Gastroesophageal sphincter (tissue), 4 donors: ENCODE results near the gene NR4A2. TPM values are rescaled to one million over a fixed set of nuclear protein-coding genes. Genes with fewer than 3 reads are reported as not detected.

Source experiments
- ATAC-seq: fragments of 150-250 bp; one replicate; pipeline ENCODE4 v1.9.1; 2016; ENCODE audit warnings: mild to moderate bottlenecking, moderate library complexity
- H3K27ac ChIP-seq, 4 donors: fragments of 200-600 bp; sonication (generic) in 3 of 4; 1 replicate in 3 of 4; 2 replicates in 1 of 4; pipeline ENCODE4 v1.5.1; 2016 to 2019
- H3K27me3 ChIP-seq: fragments of 200-600 bp; sonication (generic); one replicate; pipeline ENCODE4 v1.5.1; 2019
- H3K36me3 ChIP-seq, 2 donors: fragments of 200-600 bp; sonication (generic); one replicate each; pipeline ENCODE4 v1.5.1; 2019; ENCODE audit warnings: control low read depth in 1 of 2
- H3K4me1 ChIP-seq, 3 donors: fragments of 200-600 bp; sonication (generic); 1 replicate in 2 of 3; 2 replicates in 1 of 3; pipeline ENCODE4 v1.5.1; 2016 to 2019; ENCODE audit warnings: control low read depth in 2 of 3
- H3K4me3 ChIP-seq, 2 donors: fragments of 200-600 bp; sonication (generic); one replicate each; pipeline ENCODE4 v1.5.1; 2019; ENCODE audit warnings: mild to moderate bottlenecking in 1 of 2, moderate library complexity in 1 of 2
- H3K9me3 ChIP-seq, 3 donors: fragments of 200-600 bp; sonication (generic); one replicate each; pipeline ENCODE4 v1.5.1; 2017 to 2019; ENCODE audit warnings: control low read depth in 2 of 3
- CTCF ChIP-seq, 4 experiments: fragments of 200-600 bp in 2 of 4; fragments of 450-650 bp in 2 of 4; sonication (generic) in 1 of 4; IDR thresholded peaks; one replicate each; pipeline ENCODE4 v1.5.1; 2017 to 2019; ENCODE audit warnings: antibody characterized with exemption in 4 of 4, mild to moderate bottlenecking in 2 of 4, moderate library complexity in 2 of 4
- EP300 ChIP-seq: sonication (generic); formaldehyde crosslinking; IDR thresholded peaks from one replicate; pipeline ENCODE4 v1.6.1; 2017; ENCODE audit warnings: antibody characterized with exemption, mild to moderate bottlenecking
- POLR2A ChIP-seq, 2 donors: fragments of 450-650 bp; IDR thresholded peaks; one replicate each; pipeline ENCODE4 v1.6.1; 2017; ENCODE audit warnings: antibody characterized with exemption in 2 of 2, mild to moderate bottlenecking in 2 of 2, moderate library complexity in 1 of 2
- POLR2AphosphoS5 ChIP-seq: sonication (generic); formaldehyde crosslinking; IDR thresholded peaks from one replicate; pipeline ENCODE4 v1.6.1; 2017; ENCODE audit warnings: antibody characterized with exemption
- WGBS, 2 donors: methylation state at CpG; one replicate each; pipeline ENCODE4 v1.1.5; 2018; ENCODE audit warnings: low coverage in 1 of 2; 5-methylcytosine and 5-hydroxymethylcytosine counted together
- total RNA-seq, 4 donors: library from RNA; depleted of rRNA; stranded (reverse); fragments of >200 nt; gene quantifications; one replicate each; pipeline ENCODE4 v1.1.0, GENCODE V29; 2016

Gene NR4A2
- total RNA-seq, 4 donors from 2014 or later = 1.3 to 7.3 (median 1.8) TPM

- no peak for ATAC-seq
- Histone ChIP-seq H3K27me3 (no peaks in the 10 kb centered on the region), H3K4me1 (peaks cover 3 to 48% (median 9%) of the 10 kb centered on the region in 3 donors), H3K4me3 (no peak overlapping the region), H3K9me3 (no peaks in the 10 kb centered on the region), H3K27ac (peak overlapping the region; percentile 92 to 100 (median 98)), H3K36me3 (no peaks in the 10 kb centered on the region)
- WGBS, 2 donors = 60 to 64% methylated on average over 1 of the region's 1 CpG
- TF ChIP-seq EP300 (no peak), CTCF (IDR thresholded peaks at IDR 0.05) (no peak), POLR2AphosphoS5 (no peak), POLR2A (IDR thresholded peaks at IDR 0.05) (no peak)
These were observed 7.9 kb upstream of the NR4A2 start for GRCh38 chr2:156340377-156340776.

- Histone ChIP-seq H3K27ac (peak overlapping the region in 3 of 4 donors; percentile 95 to 100 (median 100)), H3K36me3 (no peaks in the 10 kb centered on the region), H3K9me3 (no peaks in the 10 kb centered on the region), H3K4me3 (no peak overlapping the region), H3K27me3 (no peaks in the 10 kb centered on the region), H3K4me1 (peaks cover 3 to 51% (median 9%) of the 10 kb centered on the region in 3 donors)
- TF ChIP-seq POLR2A (IDR thresholded peaks at IDR 0.05) (no peak), CTCF (IDR thresholded peaks at IDR 0.05) (no peak), EP300 (no peak), POLR2AphosphoS5 (no peak)
- no peak for ATAC-seq
- WGBS, 2 donors = 61 to 62% methylated on average over 3 of the region's 3 CpGs
These were observed 7.3 kb upstream of the NR4A2 start for GRCh38 chr2:156339865-156340264.

GRCh38 chr2:156339110-156339847, 6.8 kb upstream of the NR4A2 start:
- H3K4me3 ChIP-seq = no peak overlapping the region
- TF ChIP-seq EP300 = no peak
- no peak for TF ChIP-seq CTCF (IDR thresholded peaks at IDR 0.05)
- TF ChIP-seq POLR2A (IDR thresholded peaks at IDR 0.05) = no peak
- no peak for TF ChIP-seq POLR2AphosphoS5
- 58 to 73% methylated on average over 4 to 5 of the region's 5 CpGs for WGBS, 2 donors
- peak overlapping the region in 3 of 4 donors; percentile 95 to 100 (median 100) for H3K27ac ChIP-seq
- H3K9me3 ChIP-seq = no peaks in the 10 kb centered on the region
- peaks cover 3 to 49% (median 9%) of the 10 kb centered on the region in 3 donors for H3K4me1 ChIP-seq
- H3K27me3 ChIP-seq = no peaks in the 10 kb centered on the region
- ATAC-seq = no peak
- H3K36me3 ChIP-seq = no peaks in the 10 kb centered on the region

- H3K4me1 ChIP-seq = peaks cover 3 to 48% (median 9%) of the 10 kb centered on the region in 3 donors
- H3K9me3 ChIP-seq = no peaks in the 10 kb centered on the region
- peak overlapping the region in 3 of 4 donors; percentile 95 to 100 (median 100) for H3K27ac ChIP-seq
- no peak for ATAC-seq
- no peak overlapping the region for H3K4me3 ChIP-seq
- no peaks in the 10 kb centered on the region for H3K27me3 ChIP-seq
- no peak for TF ChIP-seq POLR2AphosphoS5
- no peak for TF ChIP-seq CTCF (IDR thresholded peaks at IDR 0.05)
- TF ChIP-seq EP300 = no peak
- no peak for TF ChIP-seq POLR2A (IDR thresholded peaks at IDR 0.05)
- H3K36me3 ChIP-seq = no peaks in the 10 kb centered on the region
- WGBS, 2 donors = 57 to 59% methylated on average over 2 of the region's 2 CpGs
These were observed 6.1 kb upstream of the NR4A2 start for GRCh38 chr2:156338578-156338977.
